ENCODE measurements around the gene FGFR1OP2. TPM values are rescaled to one million over a fixed set of nuclear protein-coding genes. Genes with fewer than 3 reads are reported as not detected.

The FGFR1OP2 gene
- total and polyA plus RNA-seq, 2 of the 8 experiments (the other 6 are each of a cell fraction or from before 2014, with no cell fraction given), result 8.8 to 34.4 TPM

DNA sequence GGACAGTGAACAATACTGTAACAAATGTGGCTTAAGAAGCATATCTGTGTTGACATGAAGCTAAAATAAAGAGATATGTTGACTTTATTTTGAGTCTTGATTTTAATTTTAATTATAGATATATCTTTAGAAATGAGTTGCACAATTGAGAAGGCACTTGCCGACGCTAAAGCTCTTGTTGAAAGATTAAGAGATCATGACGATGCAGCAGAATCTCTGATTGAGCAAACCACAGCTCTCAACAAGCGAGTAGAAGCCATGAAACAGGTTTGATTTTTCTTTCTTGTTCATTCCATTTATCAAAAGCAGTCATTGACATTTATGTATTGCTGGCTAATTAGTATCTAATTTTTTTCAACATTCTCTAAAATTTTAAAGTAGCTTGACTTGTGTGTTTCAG is 15.8 kb downstream of the FGFR1OP2 start:
- peaks cover 0 to 39% of the 10 kb centered on the region in 2 experiments; a peak in 2 of 4 replicates for H3K79me2 ChIP-seq (ENCODE audit: control insufficient read depth in 1 of 2, insufficient read depth in 2 of 2, low read length in 2 of 2)
- no peak overlapping the region for H4K8ac ChIP-seq (ENCODE audit: extremely low read depth, insufficient read depth, low read length)
- H4K91ac ChIP-seq (replicated peaks; ENCODE audit: insufficient read length, low read length), result no peak overlapping the region
- no peaks in the 10 kb centered on the region for H4K20me1 ChIP-seq (replicated peaks in 1 of 2; ENCODE audit: control insufficient read depth in 1 of 2, insufficient read depth in 2 of 2, low read length in 2 of 2)
- DNase-seq (ENCODE audit: low read depth in 1 of 2, low spot score in 2 of 2), result no peak
- ChIA-PET CTCF (ENCODE audit: partially characterized antibody) (no interaction called here), POLR2A (ENCODE audit: partially characterized antibody) (no interaction called here)
- H2BK20ac ChIP-seq (ENCODE audit: low read length), result no peak overlapping the region
- no peaks in the 10 kb centered on the region for H3K4me1 ChIP-seq (replicated peaks in 1 of 4; ENCODE audit: control insufficient read depth in 3 of 4, insufficient read depth in 4 of 4, low read length in 3 of 4)
- WGBS, 2 experiments (ENCODE audit: extremely low coverage in 1 of 2, insufficient coverage in 1 of 2, insufficient read length in 1 of 2, insufficient replicate concordance in 2 of 2, low coverage in 1 of 2, low lambda C conversion rate in 2 of 2, missing lambda C conversion rate in 1 of 2), result 83% methylated on average over 4 of the region's 4 CpGs; no CpG with 5 or more reads in 1 of the 2 experiments
- no peaks in the 10 kb centered on the region for H3K27me3 ChIP-seq (replicated peaks in 1 of 4; ENCODE audit: control insufficient read depth in 3 of 4, extremely low read depth in 1 of 4, insufficient read depth in 3 of 4, low read length in 3 of 4)
- no peak overlapping the region for H4K5ac ChIP-seq (ENCODE audit: insufficient read length, low read depth, low read length)
- FAIRE-seq, result no peak
- H3K23me2 ChIP-seq (ENCODE audit: low read depth, low read length), result no peaks in the 10 kb centered on the region
- no peak overlapping the region for H2BK12ac ChIP-seq (ENCODE audit: low read depth, low read length)
- no peak overlapping the region for H3K18ac ChIP-seq (ENCODE audit: extremely low read depth, low read length)
- no peaks in the 10 kb centered on the region for H3K9me3 ChIP-seq (ENCODE audit: insufficient read depth in 2 of 2, low read depth in 1 of 2, low read length in 1 of 2)
- H2AK5ac ChIP-seq (ENCODE audit: low read depth, low read length), result no peak overlapping the region
- H3K4me2 ChIP-seq (ENCODE audit: insufficient read depth in 1 of 2, low read depth in 2 of 2, low read length in 2 of 2), result no peak overlapping the region
- no peak overlapping the region for H3K23ac ChIP-seq (ENCODE audit: insufficient read length)
- H3K27ac ChIP-seq (ENCODE audit: low read depth, low read length), result no peak overlapping the region
- no peak overlapping the region for H3K56ac ChIP-seq (replicated peaks; ENCODE audit: insufficient read length, low read depth, low read length)
- no peak overlapping the region for H2AFZ ChIP-seq (ENCODE audit: low read length)
- no peak overlapping the region for H2BK5ac ChIP-seq (ENCODE audit: low read depth, low read length)
- no peak overlapping the region for H2BK120ac ChIP-seq (replicated peaks; ENCODE audit: low read depth, low read length)
- no peaks in the 10 kb centered on the region; the same call in 1 of the 2 replicates for H3K79me1 ChIP-seq (ENCODE audit: low read depth, low read length)
- peaks cover 2 to 16% (median 6%) of the 10 kb centered on the region in 4 experiments; a peak in 5 of 8 replicates for H3K36me3 ChIP-seq (ENCODE audit: control insufficient read depth in 2 of 4, insufficient read depth in 4 of 4, low read length in 3 of 4)
- TF ChIP-seq SIRT6 (IDR thresholded peaks at IDR 0.05; ENCODE audit: low read length), result no peak
- TF ChIP-seq, protein P1, sequence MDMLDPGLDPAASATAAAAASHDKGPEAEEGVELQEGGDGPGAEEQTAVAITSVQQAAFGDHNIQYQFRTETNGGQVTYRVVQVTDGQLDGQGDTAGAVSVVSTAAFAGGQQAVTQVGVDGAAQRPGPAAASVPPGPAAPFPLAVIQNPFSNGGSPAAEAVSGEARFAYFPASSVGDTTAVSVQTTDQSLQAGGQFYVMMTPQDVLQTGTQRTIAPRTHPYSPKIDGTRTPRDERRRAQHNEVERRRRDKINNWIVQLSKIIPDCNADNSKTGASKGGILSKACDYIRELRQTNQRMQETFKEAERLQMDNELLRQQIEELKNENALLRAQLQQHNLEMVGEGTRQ (IDR thresholded peaks at IDR 0.05; ENCODE audit: low read length), result no peak
- TF ChIP-seq EGR1 (IDR thresholded peaks at IDR 0.05; ENCODE audit: borderline replicate concordance, low read depth, low read length), result no peak
- no peak for TF ChIP-seq POU5F1 (IDR thresholded peaks at IDR 0.05; ENCODE audit: low read depth, low read length)
- H3K9ac ChIP-seq (replicated peaks in 1 of 4; ENCODE audit: extremely low read depth in 1 of 4, low read depth in 3 of 4, low read length in 3 of 4), result no peak overlapping the region
- no peak overlapping the region for H3K4me3 ChIP-seq (ENCODE audit: extremely low read depth in 1 of 4, insufficient read depth in 2 of 4, low read depth in 3 of 4, low read length in 4 of 4)
- no peak overlapping the region for H3K14ac ChIP-seq (ENCODE audit: insufficient read length)
- no peak overlapping the region for H2BK15ac ChIP-seq (ENCODE audit: low read length)
- no peak overlapping the region for H3K4ac ChIP-seq (replicated peaks; ENCODE audit: insufficient read length, low read depth, low read length)
